GM12873 (cell line): Measurements from ENCODE around the gene RANBP3L.

Experiments
- TF ChIP-seq, protein P1 (sequence below): IDR thresholded peaks from 2 replicates; pipeline ENCODE4 v1.5.1; 2012; ENCODE audit warnings: low read depth, mild to moderate bottlenecking, moderate library complexity, low read length, control low read depth; ENCODE audit not compliant: insufficient read depth; ENCODE audit errors: missing control alignments

RANBP3L gene

DNA sequence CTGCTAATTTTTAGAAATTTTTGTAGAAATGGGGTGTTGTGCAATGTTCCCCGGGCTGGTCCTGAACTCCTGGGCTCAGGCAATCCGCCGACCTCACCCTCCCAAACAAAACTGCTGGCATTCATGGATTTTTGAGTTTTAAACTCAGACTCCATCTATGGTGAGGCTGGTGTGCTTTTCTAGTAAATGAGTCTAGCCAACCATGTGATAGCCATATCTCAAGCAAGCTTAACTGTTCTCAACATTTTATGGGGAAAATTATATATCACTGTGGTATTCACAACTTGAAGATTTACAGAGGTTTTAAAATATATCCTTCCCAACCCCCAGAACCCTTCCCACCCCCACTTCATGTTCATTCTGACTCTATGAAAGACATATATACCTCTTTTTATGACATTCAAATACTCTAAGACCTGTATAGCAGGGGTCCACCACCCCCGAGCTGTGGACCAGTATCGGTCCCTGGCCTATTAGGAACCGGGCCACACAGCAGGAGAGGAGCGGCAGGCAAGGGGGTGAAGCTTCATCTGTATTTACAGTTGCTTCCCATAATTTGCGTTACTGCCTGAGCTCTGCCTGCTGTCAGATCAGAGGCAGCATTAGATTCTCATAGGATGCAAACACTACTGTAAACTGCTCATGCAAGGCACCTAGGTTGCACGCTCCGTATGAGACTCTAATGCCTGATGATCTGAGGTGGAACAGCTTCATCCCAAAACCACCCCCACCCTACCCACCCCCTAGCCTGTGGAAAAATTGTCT, 55.5 kb downstream of the RANBP3L start:
- TF ChIP-seq, protein P1, sequence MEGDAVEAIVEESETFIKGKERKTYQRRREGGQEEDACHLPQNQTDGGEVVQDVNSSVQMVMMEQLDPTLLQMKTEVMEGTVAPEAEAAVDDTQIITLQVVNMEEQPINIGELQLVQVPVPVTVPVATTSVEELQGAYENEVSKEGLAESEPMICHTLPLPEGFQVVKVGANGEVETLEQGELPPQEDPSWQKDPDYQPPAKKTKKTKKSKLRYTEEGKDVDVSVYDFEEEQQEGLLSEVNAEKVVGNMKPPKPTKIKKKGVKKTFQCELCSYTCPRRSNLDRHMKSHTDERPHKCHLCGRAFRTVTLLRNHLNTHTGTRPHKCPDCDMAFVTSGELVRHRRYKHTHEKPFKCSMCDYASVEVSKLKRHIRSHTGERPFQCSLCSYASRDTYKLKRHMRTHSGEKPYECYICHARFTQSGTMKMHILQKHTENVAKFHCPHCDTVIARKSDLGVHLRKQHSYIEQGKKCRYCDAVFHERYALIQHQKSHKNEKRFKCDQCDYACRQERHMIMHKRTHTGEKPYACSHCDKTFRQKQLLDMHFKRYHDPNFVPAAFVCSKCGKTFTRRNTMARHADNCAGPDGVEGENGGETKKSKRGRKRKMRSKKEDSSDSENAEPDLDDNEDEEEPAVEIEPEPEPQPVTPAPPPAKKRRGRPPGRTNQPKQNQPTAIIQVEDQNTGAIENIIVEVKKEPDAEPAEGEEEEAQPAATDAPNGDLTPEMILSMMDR, result no peak

DNA sequence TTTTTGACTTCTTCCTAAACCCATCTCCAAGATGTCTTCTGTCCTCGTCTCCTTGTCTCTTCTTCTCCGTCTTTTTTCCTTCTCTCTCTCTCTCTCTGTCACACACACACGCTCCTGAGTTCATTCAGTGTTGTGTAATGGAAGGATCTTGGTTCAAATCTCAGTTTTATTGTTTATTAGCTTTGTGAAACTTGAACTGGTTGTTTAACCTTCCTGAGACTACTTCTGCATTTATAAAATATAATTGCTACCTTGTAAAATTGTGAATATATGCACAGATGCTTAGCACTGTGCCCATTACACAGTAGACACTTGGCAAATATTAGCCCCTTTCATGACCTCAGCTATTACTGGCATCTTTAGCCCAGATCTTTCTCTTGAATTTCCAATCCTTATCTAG, 57.6 kb downstream of the RANBP3L start:
- TF ChIP-seq, protein P1, result no peak

GRCh38 chr5:36243653-36244052, 58.0 kb downstream of the RANBP3L start:
- TF ChIP-seq, protein P1, result no peak

DNA sequence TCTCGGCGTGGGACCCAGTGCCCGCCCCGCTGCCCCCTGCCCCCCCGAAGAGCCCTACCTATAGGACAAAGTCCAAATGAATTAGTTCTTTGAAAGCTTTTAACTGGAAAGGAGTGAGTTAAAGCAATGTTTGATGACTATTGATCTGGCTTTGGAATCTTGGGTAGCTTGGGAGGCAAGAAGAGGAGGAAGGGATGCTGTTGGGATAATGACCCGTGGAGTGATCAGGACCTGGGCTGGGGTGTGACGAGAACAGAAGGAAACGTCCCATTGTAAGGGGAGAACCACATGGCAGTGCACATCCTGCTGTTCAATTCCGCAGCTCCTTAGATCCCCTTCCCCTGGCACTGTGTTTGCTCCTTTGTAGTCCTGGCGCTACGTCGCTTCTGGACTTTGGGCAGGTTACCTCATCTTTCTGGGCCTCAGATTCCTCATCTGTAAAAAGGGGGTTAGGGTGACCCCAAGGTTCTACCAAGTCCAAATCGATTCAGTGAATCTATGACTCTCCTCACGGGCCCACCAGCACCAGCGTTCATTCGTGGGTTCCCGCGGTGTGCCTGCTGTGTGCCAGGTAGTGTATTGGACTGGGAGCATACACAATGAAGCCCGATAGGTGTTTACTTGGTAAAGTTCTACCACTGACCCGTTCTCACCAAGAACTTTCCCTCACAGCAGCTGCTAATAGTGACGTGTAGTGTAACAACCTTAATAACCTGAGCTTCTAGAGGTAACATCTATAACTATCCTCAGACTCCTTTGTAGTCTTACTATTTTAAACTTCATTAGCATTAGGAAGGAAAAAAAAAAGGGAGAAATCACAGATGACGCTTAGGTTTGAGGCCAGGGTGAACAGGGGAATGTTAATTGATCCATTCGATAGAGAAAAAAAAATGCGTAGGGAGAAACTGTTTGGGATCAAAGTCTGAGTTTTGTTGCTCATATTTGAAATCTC, 58.9 kb downstream of the RANBP3L start:
- TF ChIP-seq, protein P1, result no peak

DNA sequence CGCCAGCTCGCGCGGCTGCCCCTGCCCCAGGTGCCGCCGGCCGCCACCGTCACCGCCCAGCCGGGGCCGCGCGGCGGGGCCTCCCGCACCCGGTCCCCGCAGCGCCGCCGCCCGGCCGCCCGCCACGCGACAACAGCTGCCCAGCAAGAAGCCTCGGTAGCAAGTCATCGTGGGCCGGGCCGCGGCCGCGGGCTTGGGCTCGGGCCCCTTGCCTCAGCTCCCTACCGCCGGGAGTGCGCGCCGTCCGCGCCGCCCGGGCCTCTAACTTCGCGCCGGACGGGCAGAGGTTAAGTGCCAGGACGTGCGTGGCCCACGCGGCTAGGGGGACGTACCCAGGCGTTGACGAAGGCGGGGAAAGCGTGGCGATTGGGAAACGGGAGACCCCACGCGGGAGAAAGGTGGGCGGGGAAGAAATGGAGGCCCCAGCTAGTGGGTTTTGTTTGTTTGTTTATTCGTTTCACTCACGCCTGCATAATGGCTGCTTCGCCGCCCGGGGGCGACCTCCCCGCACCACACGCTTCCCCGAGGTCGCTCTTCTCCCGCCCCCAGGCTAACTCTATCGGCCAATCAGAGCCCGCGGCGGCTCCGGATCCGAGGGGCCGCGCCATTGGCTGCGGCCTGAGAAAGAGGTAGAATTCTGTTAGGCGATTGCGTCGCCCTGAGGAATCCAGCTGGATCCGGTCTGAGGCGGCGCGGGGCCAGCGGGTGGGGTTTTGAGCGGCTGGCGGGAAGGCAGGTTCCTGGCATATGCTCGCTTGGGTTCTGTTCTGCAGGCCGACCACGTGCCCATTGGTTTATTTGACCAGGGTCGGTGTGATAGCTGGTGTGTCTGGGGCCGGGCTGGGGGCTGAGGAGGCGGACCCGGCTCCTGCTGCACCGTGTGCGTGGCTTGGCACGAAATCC, 59.8 kb downstream of the RANBP3L start, which contains the start of gene NADK2:
Gene NADK2, minus strand, starts transcription at position 295 of the 903 bp plus-strand sequence. Its CDS starts 127 bp downstream, at position 168.
- TF ChIP-seq, protein P1, result peak; percentile 69

GRCh38 chr5:36240779-36241630, 60.7 kb downstream of the RANBP3L start:
- TF ChIP-seq, protein P1, result no peak
